Liver (tissue), 9 donors: Measurements from ENCODE around the gene TIGIT. TPM values are rescaled to one million over a fixed set of nuclear protein-coding genes. Genes with fewer than 3 reads are reported as not detected.

Source experiments
- DNase-seq: peaks from one replicate; pipeline ENCODE4 v3.0.0-alpha.2; 2017; ENCODE audit warnings: low spot score
- H3K27ac ChIP-seq, 2 donors: one replicate each; pipeline ENCODE4 v1.7.0; 2013; ENCODE audit warnings: inconsistent platforms in 2 of 2, low read length in 2 of 2, control low read depth in 1 of 2, low read depth in 1 of 2, mild to moderate bottlenecking in 1 of 2
- H3K27me3 ChIP-seq, 4 donors: one replicate each; pipeline versions ENCODE4 v1.6.1 to v1.7.0; 2013; ENCODE audit warnings: low read length in 3 of 4, inconsistent platforms in 1 of 4, mild to moderate bottlenecking in 1 of 4, moderate library complexity in 1 of 4; ENCODE audit not compliant: control insufficient read depth in 4 of 4, insufficient read depth in 4 of 4
- H3K36me3 ChIP-seq, 4 donors: one replicate each; pipeline versions ENCODE4 v1.6.1 to v1.7.0; 2013; ENCODE audit warnings: low read length in 3 of 4, mild to moderate bottlenecking in 3 of 4, low read depth in 1 of 4, moderate library complexity in 1 of 4; ENCODE audit not compliant: control insufficient read depth in 4 of 4, insufficient read depth in 3 of 4
- H3K4me1 ChIP-seq, 4 donors: one replicate each; pipeline versions ENCODE4 v1.6.1 to v1.7.0; 2013; ENCODE audit warnings: low read length in 3 of 4, mild to moderate bottlenecking in 3 of 4, moderate library complexity in 1 of 4; ENCODE audit not compliant: control insufficient read depth in 4 of 4, insufficient read depth in 4 of 4
- H3K4me3 ChIP-seq, 3 donors: one replicate each; pipeline versions ENCODE4 v1.6.1 to v1.7.0; 2013; ENCODE audit warnings: low read length in 3 of 3, control low read depth in 1 of 3, low read depth in 1 of 3, mild to moderate bottlenecking in 1 of 3
- H3K9ac ChIP-seq, 2 donors: one replicate each; pipeline ENCODE4 v1.7.0; 2013; ENCODE audit warnings: low read length in 2 of 2, mild to moderate bottlenecking in 2 of 2, moderate library complexity in 2 of 2, control low read depth in 1 of 2, low read depth in 1 of 2
- H3K9me3 ChIP-seq, 4 donors: one replicate each; pipeline versions ENCODE4 v1.6.1 to v1.7.0; 2013; ENCODE audit warnings: low read length in 3 of 4; ENCODE audit not compliant: control insufficient read depth in 4 of 4
- EGR1 ChIP-seq, 2 donors: IDR thresholded peaks; 2 replicates each; pipeline ENCODE4 v1.6.1; 2016 to 2018; ENCODE audit warnings: antibody characterized with exemption in 2 of 2, low read depth in 2 of 2
- FOXA1 ChIP-seq: IDR thresholded peaks from 2 replicates; pipeline ENCODE4 v1.6.1; 2016; ENCODE audit warnings: antibody characterized with exemption
- FOXA2 ChIP-seq: IDR thresholded peaks from 2 replicates; pipeline ENCODE4 v1.6.1; 2016; ENCODE audit warnings: antibody characterized with exemption
- GABPA ChIP-seq, 2 donors: IDR thresholded peaks in 1 of 2; conservative IDR thresholded peaks in 1 of 2; 2 replicates each; pipeline ENCODE4 v1.6.1; 2016; ENCODE audit warnings: antibody characterized with exemption in 2 of 2, mild to moderate bottlenecking in 1 of 2, moderate library complexity in 1 of 2
- HNF4A ChIP-seq, 2 donors: conservative IDR thresholded peaks; 2 replicates each; pipeline ENCODE4 v1.6.1; 2016; ENCODE audit warnings: antibody characterized with exemption in 2 of 2, mild to moderate bottlenecking in 2 of 2
- HNF4G ChIP-seq: IDR thresholded peaks from 2 replicates; pipeline ENCODE4 v1.6.1; 2016; ENCODE audit warnings: antibody characterized with exemption
- JUND ChIP-seq, 2 donors: IDR thresholded peaks; 2 replicates each; pipeline ENCODE4 v1.6.1; 2016; ENCODE audit warnings: antibody characterized with exemption in 2 of 2
- MAX ChIP-seq: IDR thresholded peaks from 2 replicates; pipeline ENCODE4 v1.6.1; 2016; ENCODE audit warnings: antibody characterized with exemption
- NR2F2 ChIP-seq: IDR thresholded peaks from 2 replicates; pipeline ENCODE4 v1.6.1; 2016; ENCODE audit warnings: antibody characterized with exemption
- RAD21 ChIP-seq, 2 donors: IDR thresholded peaks; 2 replicates each; pipeline ENCODE4 v1.6.1; 2016; ENCODE audit warnings: antibody characterized with exemption in 2 of 2, mild to moderate bottlenecking in 2 of 2
- REST ChIP-seq: IDR thresholded peaks from 2 replicates; pipeline ENCODE4 v1.6.1; 2016; ENCODE audit warnings: antibody characterized with exemption, mild to moderate bottlenecking
- RXRA ChIP-seq, 2 donors: IDR thresholded peaks; 2 replicates each; pipeline ENCODE4 v1.6.1; 2017 to 2018; ENCODE audit warnings: antibody characterized with exemption in 2 of 2, mild to moderate bottlenecking in 1 of 2
- SP1 ChIP-seq: IDR thresholded peaks from 2 replicates; pipeline ENCODE4 v1.6.1; 2018; ENCODE audit warnings: antibody characterized with exemption, mild to moderate bottlenecking
- TAF1 ChIP-seq: conservative IDR thresholded peaks from 2 replicates; pipeline ENCODE4 v1.6.1; 2016; ENCODE audit warnings: antibody characterized with exemption, mild to moderate bottlenecking
- YY1 ChIP-seq: IDR thresholded peaks from 2 replicates; pipeline ENCODE4 v1.6.1; 2016; ENCODE audit warnings: antibody characterized with exemption, mild to moderate bottlenecking
- ZBTB33 ChIP-seq: IDR thresholded peaks from 2 replicates; pipeline ENCODE4 v1.6.1; 2016; ENCODE audit warnings: antibody characterized with exemption
- WGBS: extraction: QIAGEN DNeasy Blood & Tissue Kit; methylation state at CpG from one replicate; pipeline ENCODE4 v1.1.7; 2013; 5-methylcytosine and 5-hydroxymethylcytosine counted together
- polyA plus RNA-seq, 2 donors: library from polyadenylated mRNA; stranded (reverse) in 1 of 2; unstranded in 1 of 2; fragments of 200-250 nt in 1 of 2; fragments of >200 nt in 1 of 2; fragmentation: Nextera tagmentation in 1 of 2; extraction: Ambion mirVana in 1 of 2; gene quantifications; one replicate each; pipeline versions ENCODE4 v1.2.1 to v1.2.3, GENCODE V29; 2013 to 2015
- total RNA-seq, 2 donors: library from RNA; depleted of rRNA; stranded (reverse); fragments of >200 nt; gene quantifications; one replicate each; pipeline ENCODE4 v1.2.3, GENCODE V29; 2014
- TF ChIP-seq, protein P1 (sequence below): IDR thresholded peaks from 2 replicates; pipeline ENCODE4 v1.6.1; 2016; ENCODE audit warnings: antibody characterized with exemption
- TF ChIP-seq, protein P2 (sequence below): fragments of 150-350 bp; IDR thresholded peaks from 2 replicates; pipeline ENCODE4 v1.5.1; 2017; ENCODE audit warnings: improper control_type of control experiment, low read depth, low read length; ENCODE audit not compliant: missing input control
- donor health status: healthy.
- donor health status: healthy.
- donor health status: healthy.
- donor health status: healthy.
- donor health status: healthy.

TIGIT gene
- total and polyA plus RNA-seq, 4 donors: 0.06 to 0.92 (median 0.38) TPM

DNA sequence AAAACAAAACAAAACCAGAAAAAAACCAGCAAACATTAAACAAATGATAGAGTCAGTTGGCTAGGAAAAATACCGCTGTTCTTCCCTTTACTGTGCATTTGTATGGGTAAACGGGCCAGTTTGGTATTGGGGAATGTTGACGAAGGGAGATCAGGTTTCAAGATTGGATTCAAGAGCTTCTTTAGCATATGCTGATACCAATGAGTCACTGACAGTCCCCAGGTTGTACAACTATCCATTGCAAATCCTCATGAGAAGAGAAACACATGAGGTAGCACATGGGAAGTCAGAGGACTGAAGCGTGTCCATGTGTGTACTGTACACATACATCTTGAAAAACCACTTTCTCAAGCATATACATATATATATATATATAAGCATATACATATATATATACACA lies 25.6 kb downstream of the TIGIT start (continued):
- TF ChIP-seq REST: no peak
- TF ChIP-seq HNF4A (conservative IDR thresholded peaks at IDR 0.05): no peak
- TF ChIP-seq FOXA1: no peak

DNA sequence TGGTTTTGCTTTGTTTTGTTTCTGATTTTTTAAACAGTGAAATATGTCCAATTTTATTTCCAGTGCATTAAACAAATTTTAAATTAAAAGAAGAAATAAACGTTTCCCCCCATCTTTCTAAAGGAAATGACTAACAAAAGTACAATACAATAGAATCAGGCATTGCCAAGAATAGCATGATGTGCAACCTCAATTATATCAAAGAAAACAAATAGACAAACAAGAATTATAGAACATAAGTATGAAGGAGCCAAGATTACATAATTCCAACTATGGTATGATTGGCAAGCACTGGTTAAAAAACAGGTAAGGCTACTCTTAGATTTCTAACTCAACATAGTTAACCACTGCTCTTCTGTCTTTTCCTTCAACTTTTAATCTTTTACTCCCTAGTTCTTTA lies 26.4 kb downstream of the TIGIT start:
- no peaks in the 10 kb centered on the region for H3K4me1 ChIP-seq
- peaks cover 0 to 13% (median 2%) of the 10 kb centered on the region in 4 donors for H3K36me3 ChIP-seq
- no peaks in the 10 kb centered on the region for H3K27me3 ChIP-seq
- H3K9me3 ChIP-seq: no peaks in the 10 kb centered on the region
- H3K4me3 ChIP-seq: no peak overlapping the region
- 69% methylated on average over 1 of the region's 1 CpG for WGBS
- no peak for DNase-seq
- TF ChIP-seq FOXA2 (no peak), JUND (IDR thresholded peaks at IDR 0.05) (no peak), EGR1 (IDR thresholded peaks at IDR 0.05; ENCODE audit: low read depth in 2 of 2) (no peak), SP1 (no peak), RXRA (IDR thresholded peaks at IDR 0.05) (no peak), FOXA1 (no peak), MAX (no peak), YY1 (no peak), RAD21 (IDR thresholded peaks at IDR 0.05) (no peak), REST (no peak), NR2F2 (no peak), TAF1 (no peak), ZBTB33 (no peak), HNF4A (conservative IDR thresholded peaks at IDR 0.05) (no peak), HNF4G (no peak), GABPA (IDR thresholded peaks at IDR 0.05 in 1 of 2, conservative IDR thresholded peaks at IDR 0.05 in 1 of 2) (no peak)
- TF ChIP-seq, protein P1, sequence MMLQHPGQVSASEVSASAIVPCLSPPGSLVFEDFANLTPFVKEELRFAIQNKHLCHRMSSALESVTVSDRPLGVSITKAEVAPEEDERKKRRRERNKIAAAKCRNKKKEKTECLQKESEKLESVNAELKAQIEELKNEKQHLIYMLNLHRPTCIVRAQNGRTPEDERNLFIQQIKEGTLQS: no peak
- TF ChIP-seq, protein P2, sequence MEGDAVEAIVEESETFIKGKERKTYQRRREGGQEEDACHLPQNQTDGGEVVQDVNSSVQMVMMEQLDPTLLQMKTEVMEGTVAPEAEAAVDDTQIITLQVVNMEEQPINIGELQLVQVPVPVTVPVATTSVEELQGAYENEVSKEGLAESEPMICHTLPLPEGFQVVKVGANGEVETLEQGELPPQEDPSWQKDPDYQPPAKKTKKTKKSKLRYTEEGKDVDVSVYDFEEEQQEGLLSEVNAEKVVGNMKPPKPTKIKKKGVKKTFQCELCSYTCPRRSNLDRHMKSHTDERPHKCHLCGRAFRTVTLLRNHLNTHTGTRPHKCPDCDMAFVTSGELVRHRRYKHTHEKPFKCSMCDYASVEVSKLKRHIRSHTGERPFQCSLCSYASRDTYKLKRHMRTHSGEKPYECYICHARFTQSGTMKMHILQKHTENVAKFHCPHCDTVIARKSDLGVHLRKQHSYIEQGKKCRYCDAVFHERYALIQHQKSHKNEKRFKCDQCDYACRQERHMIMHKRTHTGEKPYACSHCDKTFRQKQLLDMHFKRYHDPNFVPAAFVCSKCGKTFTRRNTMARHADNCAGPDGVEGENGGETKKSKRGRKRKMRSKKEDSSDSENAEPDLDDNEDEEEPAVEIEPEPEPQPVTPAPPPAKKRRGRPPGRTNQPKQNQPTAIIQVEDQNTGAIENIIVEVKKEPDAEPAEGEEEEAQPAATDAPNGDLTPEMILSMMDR: no peak
- H3K9ac ChIP-seq: no peak overlapping the region
- H3K27ac ChIP-seq: no peak overlapping the region
